RWPE2 (cell line): Measurements from ENCODE around the gene GOSR1.
"Not testable (repeated sequence)": the region's sequence is repeated elsewhere in the genome, so short reads cannot be mapped to it uniquely, and the experiment has no call there.

Experiments used
- ATAC-seq: fragments of 200-7000 bp; cut with Tn5 transposase; 3 replicates; pipeline ENCODE4 v1.9.1; 2021; ENCODE audit warnings: low read depth
- DNase-seq: peaks from one replicate; pipeline ENCODE4 v3.0.0-alpha.2; 2020; ENCODE audit warnings: low spot score
- H3K27ac ChIP-seq: fragments of 450-650 bp; 2 replicates; pipeline ENCODE4 v1.5.1; 2017; ENCODE audit warnings: mild to moderate bottlenecking; ENCODE audit not compliant: poor library complexity, severe bottlenecking
- H3K27me3 ChIP-seq: fragments of 250-450 bp; sonication (Bioruptor Pico); 2 replicates; pipeline ENCODE4 v1.5.1; 2021; ENCODE audit warnings: mild to moderate bottlenecking, moderate library complexity; ENCODE audit not compliant: insufficient read depth, poor library complexity, severe bottlenecking
- H3K36me3 ChIP-seq: fragments of 250-450 bp; sonication (Bioruptor Pico); 2 replicates; pipeline ENCODE4 v1.5.1; 2020; ENCODE audit warnings: low read depth, mild to moderate bottlenecking, moderate library complexity
- H3K4me1 ChIP-seq: fragments of 250-450 bp; sonication (Bioruptor Pico); 2 replicates; pipeline ENCODE4 v1.5.1; 2021; ENCODE audit warnings: mild to moderate bottlenecking, moderate library complexity; ENCODE audit not compliant: insufficient read depth, poor library complexity, severe bottlenecking
- H3K4me3 ChIP-seq: fragments of 250-450 bp; sonication (Bioruptor Pico); 2 replicates; pipeline ENCODE4 v1.5.1; 2021; ENCODE audit warnings: mild to moderate bottlenecking, moderate library complexity; ENCODE audit not compliant: severe bottlenecking
- H3K9me3 ChIP-seq: fragments of 250-450 bp; sonication (Bioruptor Pico); 2 replicates; pipeline ENCODE4 v1.5.1; 2021; ENCODE audit warnings: mild to moderate bottlenecking, moderate library complexity; ENCODE audit not compliant: severe bottlenecking
- CTCF ChIP-seq: fragments of 450-650 bp; IDR thresholded peaks from one replicate; pipeline ENCODE4 v1.5.1; 2017; ENCODE audit warnings: mild to moderate bottlenecking, moderate library complexity; ENCODE audit not compliant: poor library complexity, severe bottlenecking

GOSR1 gene

GRCh38 chr17:30565073-30565935, 88.1 kb downstream of the GOSR1 start:
- Histone ChIP-seq H3K9me3 (no peaks in the 10 kb centered on the region), H3K27me3 (no peaks in the 10 kb centered on the region), H3K36me3 (no peaks in the 10 kb centered on the region), H3K27ac (no peak overlapping the region), H3K4me3 (no peak overlapping the region), H3K4me1 (no peaks in the 10 kb centered on the region)
- no peak for DNase-seq
- no peak for TF ChIP-seq CTCF
- peak; percentile 42; the same call in 2 of the 3 replicates for ATAC-seq

GRCh38 chr17:30566104-30566503, 88.9 kb downstream of the GOSR1 start:
- H3K9me3 ChIP-seq, H3K27me3 ChIP-seq, ATAC-seq, H3K27ac ChIP-seq, H3K4me3 ChIP-seq, H3K4me1 ChIP-seq, H3K36me3 ChIP-seq: not testable (repeated sequence)
- peak; percentile 45 for DNase-seq

- H3K4me1 ChIP-seq, H3K9me3 ChIP-seq, H3K27ac ChIP-seq, H3K36me3 ChIP-seq, H3K4me3 ChIP-seq, H3K27me3 ChIP-seq, DNase-seq, ATAC-seq: not testable (repeated sequence)
Observed at GRCh38 chr17:30566516-30567225, 89.5 kb downstream of the GOSR1 start.

GRCh38 chr17:30567231-30568116, 90.3 kb downstream of the GOSR1 start:
- H3K4me1 ChIP-seq, result no peaks in the 10 kb centered on the region
- DNase-seq, result peak; percentile 46
- no peaks in the 10 kb centered on the region for H3K27me3 ChIP-seq
- no peak for TF ChIP-seq CTCF
- H3K4me3 ChIP-seq, result no peak overlapping the region
- no peak overlapping the region for H3K27ac ChIP-seq
- no peaks in the 10 kb centered on the region for H3K9me3 ChIP-seq
- no peaks in the 10 kb centered on the region for H3K36me3 ChIP-seq
- ATAC-seq, result no peak

- H3K36me3 ChIP-seq, result no peaks in the 10 kb centered on the region
- H3K9me3 ChIP-seq, result no peaks in the 10 kb centered on the region
- TF ChIP-seq CTCF, result no peak
- H3K4me1 ChIP-seq, result no peaks in the 10 kb centered on the region
- ATAC-seq (no peak), DNase-seq (no peak)
- no peak overlapping the region for H3K27ac ChIP-seq
- H3K4me3 ChIP-seq, result no peak overlapping the region
- H3K27me3 ChIP-seq, result no peaks in the 10 kb centered on the region
Observed at GRCh38 chr17:30568117-30568430, 90.9 kb downstream of the GOSR1 start.

- not testable (repeated sequence) for H3K36me3 ChIP-seq, H3K27me3 ChIP-seq, H3K9me3 ChIP-seq, DNase-seq, H3K4me1 ChIP-seq, ATAC-seq, H3K27ac ChIP-seq, H3K4me3 ChIP-seq
Observed at GRCh38 chr17:30569531-30570175, 92.4 kb downstream of the GOSR1 start.
